HG03558 (cell line): Measurements from ENCODE around the gene ITGB1.
"Not testable (repeated sequence)": the region's sequence is repeated elsewhere in the genome, so short reads cannot be mapped to it uniquely, and the experiment has no call there.

Source experiments
- ATAC-seq: cut with Tn5 transposase; IDR thresholded peaks from one replicate; pipeline ENCODE4 v1.9.1; 2021; ENCODE audit warnings: moderate number of reproducible peaks; ENCODE audit not compliant: unreplicated experiment; ENCODE audit errors: extremely low read depth

ITGB1 gene

GRCh38 chr10:32958085-32959005, at the start of gene ITGB1:
Gene ITGB1, minus strand, starts transcription at chr10:32958230. Its CDS starts 22,672 bp downstream, at chr10:32935558.
- ATAC-seq: peak; percentile 41

DNA sequence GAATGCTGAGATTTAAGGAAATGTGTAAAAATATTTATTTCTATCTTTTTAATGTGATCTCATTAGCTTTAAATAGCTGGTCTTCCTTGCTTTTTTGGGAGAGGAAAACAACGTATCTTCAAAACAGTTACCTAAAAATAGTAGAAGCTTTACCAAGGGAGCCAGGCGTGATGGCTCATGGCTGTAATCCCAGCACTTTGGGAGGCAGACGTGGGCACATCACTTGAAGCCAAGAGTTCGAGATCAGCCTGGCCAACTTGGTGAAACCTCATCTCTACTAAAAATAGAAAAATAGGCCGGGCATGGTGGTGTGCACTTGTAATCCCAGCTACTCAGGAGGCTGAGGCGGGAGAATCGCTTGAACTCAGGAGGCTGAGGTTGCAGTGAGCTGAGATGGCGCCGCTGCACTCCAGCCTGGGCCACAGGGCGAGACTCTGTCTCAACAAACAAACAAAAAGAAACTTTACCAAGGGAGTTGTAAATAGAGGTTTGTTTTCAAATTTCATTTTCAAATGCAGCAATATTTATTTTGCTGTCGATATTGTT, 48.4 kb upstream of the ITGB1 start:
- ATAC-seq: no peak

- peak; percentile 54 for ATAC-seq
These were observed 47.6 kb upstream of the ITGB1 start for GRCh38 chr10:33005322-33006301.

DNA sequence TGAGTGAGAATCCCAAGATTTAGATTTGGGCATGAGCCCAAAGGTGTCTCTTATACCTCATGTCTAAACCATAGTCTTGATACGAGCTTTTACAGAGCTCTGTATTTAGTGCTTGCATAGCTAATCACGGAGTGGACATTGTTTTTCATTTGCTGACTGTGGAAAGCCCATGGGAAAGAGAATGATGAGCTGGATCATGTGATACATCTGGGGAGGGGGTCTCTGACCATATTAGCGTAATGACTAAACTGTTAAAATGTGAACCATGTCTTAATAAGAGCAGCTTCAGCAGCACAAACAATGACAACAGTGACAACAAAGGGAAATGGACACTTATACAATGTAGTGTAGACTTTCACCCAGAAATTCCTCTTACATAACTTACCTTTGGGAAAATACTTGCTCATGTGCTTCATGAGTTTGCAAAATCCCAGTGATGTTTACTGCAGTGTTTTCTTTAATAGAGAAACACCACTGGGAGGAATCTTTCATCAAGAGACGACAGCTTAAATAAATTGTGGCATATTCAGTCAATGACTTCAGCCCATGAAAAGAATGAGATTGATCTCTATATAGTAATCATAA, 44.0 kb upstream of the ITGB1 start:
- ATAC-seq: no peak

- not testable (repeated sequence) for ATAC-seq
These were observed 40.1 kb upstream of the ITGB1 start for GRCh38 chr10:32998060-32998581.

DNA sequence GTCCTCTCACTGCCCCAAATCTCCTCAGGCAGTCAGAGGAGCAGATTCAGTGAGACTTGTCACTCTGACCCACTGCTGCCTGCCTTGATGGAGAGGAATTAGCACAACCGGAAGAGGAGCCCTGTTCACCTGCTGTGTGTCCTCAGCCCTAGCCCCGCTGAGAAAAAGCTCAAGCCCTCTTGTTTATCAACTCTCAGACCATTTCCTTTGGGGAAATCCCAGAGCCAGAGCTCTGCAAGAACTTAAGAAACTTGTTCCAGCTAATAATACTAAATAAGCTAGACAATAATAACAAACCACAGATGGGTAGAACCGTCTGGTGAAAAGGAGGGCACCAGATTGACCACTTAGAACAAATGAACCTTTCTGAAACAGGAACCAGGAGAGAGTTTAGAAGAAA, 37.7 kb upstream of the ITGB1 start:
- peak; percentile 85 for ATAC-seq

DNA sequence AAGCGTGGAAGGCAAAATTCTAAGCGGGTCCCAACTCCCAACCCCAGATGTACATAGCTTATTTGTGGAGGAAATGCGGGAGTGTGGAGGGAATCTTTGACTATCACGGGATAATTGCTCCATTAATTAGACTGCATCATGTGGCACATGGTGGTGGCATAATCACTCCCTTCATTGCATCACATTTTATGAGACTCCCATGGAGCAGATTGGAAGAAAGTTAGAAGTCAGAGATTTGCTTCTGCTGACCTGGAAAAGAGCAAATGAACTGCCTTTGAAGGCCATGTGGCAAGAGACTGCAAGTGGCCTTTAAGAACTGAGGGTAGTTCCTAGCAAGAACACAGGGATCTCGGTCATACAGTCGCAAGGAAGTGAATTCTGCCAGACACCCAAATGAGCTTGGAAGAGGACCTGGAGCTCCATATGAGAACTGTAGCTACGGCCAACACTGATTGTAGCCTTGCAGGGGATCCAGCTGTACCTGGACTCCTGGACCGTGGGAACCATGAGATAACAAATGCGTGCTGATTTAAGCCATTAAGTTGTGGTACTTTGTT, 37.1 kb upstream of the ITGB1 start:
- ATAC-seq: no peak

DNA sequence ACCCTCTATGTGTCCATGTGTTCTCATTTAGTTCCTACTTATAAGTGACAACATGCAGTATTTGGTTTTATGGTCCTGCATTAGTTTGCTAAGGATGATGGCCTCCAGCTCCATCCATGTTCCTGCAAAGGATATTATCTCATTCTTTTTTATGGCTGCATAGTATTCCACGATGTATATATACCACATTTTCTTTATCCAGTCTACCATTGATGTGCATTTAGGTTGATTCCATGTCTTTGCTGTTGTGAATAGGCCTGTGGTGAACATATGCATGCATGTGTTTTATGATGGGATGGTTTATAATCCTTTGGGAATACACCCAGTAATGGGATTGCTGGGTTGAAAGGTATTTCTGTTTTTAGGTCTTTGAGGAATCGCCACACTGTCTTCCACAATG, 36.6 kb upstream of the ITGB1 start:
- ATAC-seq: not testable (repeated sequence)

DNA sequence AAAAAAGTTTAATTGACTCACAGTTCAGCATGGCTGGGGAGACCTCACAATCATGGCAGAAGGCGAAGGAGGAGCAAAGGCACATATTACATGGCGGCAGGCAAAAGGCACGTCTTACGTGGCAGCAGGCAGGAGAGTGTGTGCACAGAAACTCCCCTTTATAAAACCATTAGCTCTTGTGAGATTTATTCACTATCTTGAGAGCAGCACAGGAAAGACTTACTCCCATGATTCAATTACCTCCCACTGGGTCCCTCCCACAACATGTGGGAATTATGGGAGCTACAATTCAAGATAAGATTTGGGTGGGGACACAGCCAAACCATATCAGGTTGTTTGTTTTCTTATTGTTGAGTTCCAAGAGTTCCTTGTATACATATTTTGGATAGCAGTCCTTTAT, 34.3 kb upstream of the ITGB1 start:
- ATAC-seq: not testable (repeated sequence)

DNA sequence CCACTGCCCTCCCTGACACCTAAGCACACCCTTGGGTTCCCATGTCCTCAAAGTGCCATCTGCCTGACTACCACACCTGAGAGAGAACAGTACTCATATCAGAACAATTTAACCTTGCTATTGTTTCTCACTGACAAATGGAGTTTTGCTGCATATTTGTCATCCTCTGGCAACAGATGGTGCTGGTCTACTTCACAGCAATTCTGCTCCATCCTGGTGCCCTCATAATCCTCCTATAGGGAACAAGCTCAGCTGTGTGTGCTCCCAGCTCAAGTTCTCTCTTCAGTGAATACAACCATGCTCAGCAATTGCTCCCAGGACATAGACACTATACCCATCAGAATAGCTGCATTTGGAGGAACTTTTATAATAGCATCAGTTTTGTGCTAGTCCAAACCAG, 32.8 kb upstream of the ITGB1 start:
- ATAC-seq: no peak

- no peak for ATAC-seq
These were observed 30.6 kb upstream of the ITGB1 start for GRCh38 chr10:32988604-32989003.

GRCh38 chr10:32987172-32987571, 29.1 kb upstream of the ITGB1 start:
- ATAC-seq: no peak

DNA sequence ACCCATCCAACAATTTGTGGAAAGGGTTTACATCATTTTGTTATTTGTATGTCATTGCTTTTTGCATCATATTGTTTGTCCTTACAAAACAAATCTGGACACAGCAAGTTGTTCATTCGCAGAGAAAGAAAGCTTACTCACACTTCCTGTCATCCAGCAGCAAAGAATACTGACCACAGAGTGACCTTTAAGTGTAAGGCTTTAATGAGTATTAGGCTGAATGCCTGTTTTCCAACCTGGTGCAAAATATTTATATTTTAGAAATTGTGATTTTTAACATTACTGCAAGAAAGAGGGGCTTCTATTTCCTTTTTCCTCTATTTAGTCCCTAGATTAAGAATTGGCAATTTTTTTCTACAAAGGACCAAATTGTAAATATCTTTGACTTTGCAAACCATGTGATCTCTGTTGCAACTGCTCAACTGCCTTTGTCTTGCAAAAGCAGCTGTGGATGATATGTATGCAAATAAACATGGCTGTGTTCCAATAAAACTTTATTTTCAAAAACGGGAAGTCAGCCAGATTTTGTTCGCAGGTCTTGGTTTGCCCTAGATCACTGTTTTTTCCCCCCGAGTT, 27.8 kb upstream of the ITGB1 start:
- ATAC-seq: no peak

DNA sequence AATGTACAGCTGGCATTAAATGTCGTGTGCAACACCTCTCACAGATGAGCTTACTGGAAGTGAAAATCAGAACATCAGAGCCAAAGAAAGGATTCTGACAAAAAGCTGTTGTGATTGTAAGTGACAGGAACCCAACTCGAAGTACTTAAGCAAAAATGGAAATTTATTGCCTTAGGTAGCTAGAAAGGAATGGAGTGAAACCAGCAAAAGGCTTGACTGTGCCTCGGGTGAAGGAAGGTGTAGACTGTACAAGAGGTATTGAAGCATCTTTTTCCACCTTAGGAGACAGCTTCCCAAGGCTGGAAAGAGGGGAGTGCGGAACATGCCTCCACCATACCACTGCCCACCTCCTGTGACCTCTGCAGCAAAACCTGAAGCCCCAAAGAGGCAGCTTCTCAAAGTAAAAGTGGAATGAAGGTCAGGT, 27.3 kb upstream of the ITGB1 start:
- no peak for ATAC-seq

DNA sequence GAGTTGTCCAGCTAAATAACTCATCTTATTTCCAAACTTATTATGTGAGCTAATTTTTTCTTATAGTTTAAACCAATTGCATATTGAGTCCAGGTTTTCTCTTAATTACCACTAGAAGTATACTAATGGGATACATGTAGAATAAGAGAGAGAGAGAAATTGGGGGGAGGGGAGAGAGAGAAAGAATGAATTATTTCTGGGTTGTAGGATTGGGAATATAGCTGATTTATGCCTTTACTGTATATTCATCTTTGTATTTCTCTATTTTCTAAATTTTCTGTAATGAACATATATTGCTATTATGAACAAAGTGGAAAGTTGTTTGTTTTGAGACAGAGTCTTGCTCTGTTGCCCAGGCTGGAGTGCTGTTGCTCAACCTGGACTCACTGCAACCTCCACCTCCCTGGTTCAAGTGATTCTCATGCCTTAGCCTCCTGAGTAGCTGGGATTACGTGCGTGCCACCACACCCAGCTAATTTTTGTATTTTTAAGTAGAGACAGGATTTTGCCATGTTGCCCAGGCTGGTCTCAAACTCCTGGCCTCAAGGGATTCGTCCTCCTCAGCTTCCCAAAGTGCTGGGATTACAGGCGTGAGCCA, 26.1 kb upstream of the ITGB1 start:
- ATAC-seq: no peak

- ATAC-seq: no peak
These were observed 25.2 kb upstream of the ITGB1 start for GRCh38 chr10:32982911-32983909.

DNA sequence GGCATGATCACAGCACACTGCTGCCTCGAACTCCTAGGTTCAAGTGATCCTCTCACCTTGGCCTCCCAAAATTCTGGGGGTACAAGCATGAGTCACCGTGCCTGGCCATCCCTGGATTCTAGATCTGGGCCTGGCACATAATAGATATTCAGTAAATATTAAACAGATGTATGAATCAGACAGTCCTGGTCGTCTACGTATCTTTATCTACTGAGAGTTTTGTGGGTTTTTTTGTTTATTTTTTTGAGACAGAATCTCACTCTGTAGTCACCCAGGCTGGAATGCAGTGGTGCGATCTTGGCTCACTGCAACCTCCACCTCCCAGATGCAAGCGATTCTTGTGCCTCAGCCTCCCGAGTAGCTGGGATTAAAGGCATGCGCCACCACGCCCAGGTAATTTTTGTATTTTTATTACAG, 24.3 kb upstream of the ITGB1 start:
- no peak for ATAC-seq

GRCh38 chr10:32981760-32982159, 23.7 kb upstream of the ITGB1 start:
- ATAC-seq: no peak
